ENCODE results near the gene NUCB2. TPM values are rescaled to one million over a fixed set of nuclear protein-coding genes. Genes with fewer than 3 reads are reported as not detected.

The NUCB2 gene
- total and polyA plus RNA-seq, 2 of the 13 experiments (the other 11 are each of a cell fraction or from before 2014, with no cell fraction given): 54.2 to 82.4 TPM

DNA sequence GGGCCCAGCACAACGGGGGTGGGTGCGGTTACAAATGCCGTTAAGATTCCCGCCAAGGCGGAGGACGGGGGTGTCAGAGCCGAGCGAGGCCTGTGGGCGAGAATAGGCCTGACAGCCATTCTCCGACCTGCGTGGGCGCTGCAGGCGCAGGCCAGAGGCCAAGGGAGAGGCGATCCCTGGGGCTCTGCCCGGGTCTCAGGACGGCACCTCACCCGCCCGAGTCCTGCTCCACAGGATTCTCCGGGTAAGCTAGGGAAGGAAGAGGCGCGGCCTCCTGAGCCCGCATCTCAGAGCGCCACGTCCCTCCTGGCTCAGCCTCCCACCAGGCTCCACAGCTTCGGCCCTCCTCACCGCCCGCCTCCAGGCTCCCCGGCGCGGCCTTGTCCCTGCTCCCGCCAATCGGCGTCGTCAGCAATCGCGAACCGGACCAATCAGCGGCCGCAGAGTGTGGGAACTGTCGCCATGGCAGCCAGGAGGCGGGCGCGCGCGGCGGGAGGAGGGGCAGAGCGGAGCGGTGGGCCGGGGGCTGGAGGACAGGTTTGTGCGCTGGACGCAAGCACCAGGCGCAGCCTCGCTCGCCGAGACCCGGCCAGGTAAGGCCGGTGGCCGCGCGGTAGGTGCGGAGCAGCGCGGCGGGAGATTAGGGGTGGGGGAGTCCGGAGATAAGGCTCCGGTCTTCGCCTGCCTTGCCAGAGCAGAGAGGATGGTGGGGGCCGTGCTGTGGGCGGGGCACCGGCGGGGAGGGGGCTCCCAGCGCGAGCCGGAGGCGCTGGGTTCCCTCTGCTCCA, at the start of gene NUCB2 (continued):
- TF ChIP-seq ZNF879 (CRISPR knock-in tag; IDR thresholded peaks at IDR 0.05) (0 out of 2 replicates have a peak, but pooled peaks have one; percentile 76), ZNF552 (CRISPR knock-in tag; IDR thresholded peaks at IDR 0.05; ENCODE audit: borderline replicate concordance) (no peak), RARG (CRISPR knock-in tag; IDR thresholded peaks at IDR 0.05; ENCODE audit: low read depth) (no peak), PRDM10 (CRISPR knock-in tag; IDR thresholded peaks at IDR 0.05; ENCODE audit: low read depth) (peak; percentile 71; the same call in 1 of the 2 replicates), IRF2 (CRISPR knock-in tag; IDR thresholded peaks at IDR 0.05) (peak; percentile 61), GATAD1 (CRISPR knock-in tag; IDR thresholded peaks at IDR 0.05) (peak; percentile 33; the same call in 1 of the 2 replicates), RXRA (CRISPR knock-in tag; IDR thresholded peaks at IDR 0.05) (peak; percentile 29; the same call in 1 of the 2 replicates), HIC2 (CRISPR knock-in tag; IDR thresholded peaks at IDR 0.05; ENCODE audit: low read depth) (0 out of 2 replicates have a peak, but pooled peaks have one; percentile 53), AKAP8 (CRISPR knock-in tag; IDR thresholded peaks at IDR 0.05) (no peak; the same call in 1 of the 2 replicates), NFAT5 (CRISPR knock-in tag; IDR thresholded peaks at IDR 0.05) (peak; percentile 76; the same call in 1 of the 2 replicates), HOXD1 (CRISPR knock-in tag; IDR thresholded peaks at IDR 0.05) (0 out of 2 replicates have a peak, but pooled peaks have one; percentile 61), ZNF768 (CRISPR knock-in tag; IDR thresholded peaks at IDR 0.05) (peak; percentile 51; the same call in 1 of the 2 replicates), GRHL1 (CRISPR knock-in tag; conservative IDR thresholded peaks at IDR 0.05) (no peak)
- TF ChIP-seq, protein P1, sequence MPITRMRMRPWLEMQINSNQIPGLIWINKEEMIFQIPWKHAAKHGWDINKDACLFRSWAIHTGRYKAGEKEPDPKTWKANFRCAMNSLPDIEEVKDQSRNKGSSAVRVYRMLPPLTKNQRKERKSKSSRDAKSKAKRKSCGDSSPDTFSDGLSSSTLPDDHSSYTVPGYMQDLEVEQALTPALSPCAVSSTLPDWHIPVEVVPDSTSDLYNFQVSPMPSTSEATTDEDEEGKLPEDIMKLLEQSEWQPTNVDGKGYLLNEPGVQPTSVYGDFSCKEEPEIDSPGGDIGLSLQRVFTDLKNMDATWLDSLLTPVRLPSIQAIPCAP (CRISPR knock-in tag; IDR thresholded peaks at IDR 0.05; ENCODE audit: low read depth): no peak; the same call in 1 of the 2 replicates
